GM12801 (cell line): ENCODE data around the gene PCDHAC1.

Experiments used
- TF ChIP-seq, protein P1 (sequence below): IDR thresholded peaks from one replicate; pipeline ENCODE4 v1.5.1; 2011; ENCODE audit warnings: control low read depth; ENCODE audit not compliant: insufficient read length; ENCODE audit errors: extremely low read depth

PCDHAC1 gene

DNA sequence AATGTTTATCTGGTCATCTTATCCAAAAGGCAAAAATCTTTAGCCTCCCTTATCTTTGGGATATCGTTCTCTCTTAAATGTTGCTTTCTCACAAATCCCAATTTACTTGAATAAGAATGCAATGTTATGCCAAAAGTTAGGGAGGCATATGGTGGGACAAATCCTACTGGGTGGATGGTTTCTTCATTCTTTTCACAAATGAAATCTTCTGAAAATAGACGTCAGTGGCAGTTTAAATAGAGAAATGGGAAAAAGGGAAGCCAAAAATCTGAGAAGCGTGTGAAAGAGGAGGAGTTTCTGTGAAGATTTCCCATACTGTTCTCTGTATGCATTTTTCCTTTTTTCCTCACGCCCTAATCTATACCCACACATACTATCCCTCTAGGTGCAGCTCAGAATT, 2.5 kb upstream of the PCDHAC1 start:
- TF ChIP-seq, protein P1, sequence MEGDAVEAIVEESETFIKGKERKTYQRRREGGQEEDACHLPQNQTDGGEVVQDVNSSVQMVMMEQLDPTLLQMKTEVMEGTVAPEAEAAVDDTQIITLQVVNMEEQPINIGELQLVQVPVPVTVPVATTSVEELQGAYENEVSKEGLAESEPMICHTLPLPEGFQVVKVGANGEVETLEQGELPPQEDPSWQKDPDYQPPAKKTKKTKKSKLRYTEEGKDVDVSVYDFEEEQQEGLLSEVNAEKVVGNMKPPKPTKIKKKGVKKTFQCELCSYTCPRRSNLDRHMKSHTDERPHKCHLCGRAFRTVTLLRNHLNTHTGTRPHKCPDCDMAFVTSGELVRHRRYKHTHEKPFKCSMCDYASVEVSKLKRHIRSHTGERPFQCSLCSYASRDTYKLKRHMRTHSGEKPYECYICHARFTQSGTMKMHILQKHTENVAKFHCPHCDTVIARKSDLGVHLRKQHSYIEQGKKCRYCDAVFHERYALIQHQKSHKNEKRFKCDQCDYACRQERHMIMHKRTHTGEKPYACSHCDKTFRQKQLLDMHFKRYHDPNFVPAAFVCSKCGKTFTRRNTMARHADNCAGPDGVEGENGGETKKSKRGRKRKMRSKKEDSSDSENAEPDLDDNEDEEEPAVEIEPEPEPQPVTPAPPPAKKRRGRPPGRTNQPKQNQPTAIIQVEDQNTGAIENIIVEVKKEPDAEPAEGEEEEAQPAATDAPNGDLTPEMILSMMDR = no peak

- TF ChIP-seq, protein P1 = no peak
Observed at GRCh38 chr5:140926443-140927227, 536 bp downstream of the PCDHAC1 start.

- TF ChIP-seq, protein P1 = no peak
Observed at GRCh38 chr5:140927228-140927573, 1.1 kb downstream of the PCDHAC1 start.

DNA sequence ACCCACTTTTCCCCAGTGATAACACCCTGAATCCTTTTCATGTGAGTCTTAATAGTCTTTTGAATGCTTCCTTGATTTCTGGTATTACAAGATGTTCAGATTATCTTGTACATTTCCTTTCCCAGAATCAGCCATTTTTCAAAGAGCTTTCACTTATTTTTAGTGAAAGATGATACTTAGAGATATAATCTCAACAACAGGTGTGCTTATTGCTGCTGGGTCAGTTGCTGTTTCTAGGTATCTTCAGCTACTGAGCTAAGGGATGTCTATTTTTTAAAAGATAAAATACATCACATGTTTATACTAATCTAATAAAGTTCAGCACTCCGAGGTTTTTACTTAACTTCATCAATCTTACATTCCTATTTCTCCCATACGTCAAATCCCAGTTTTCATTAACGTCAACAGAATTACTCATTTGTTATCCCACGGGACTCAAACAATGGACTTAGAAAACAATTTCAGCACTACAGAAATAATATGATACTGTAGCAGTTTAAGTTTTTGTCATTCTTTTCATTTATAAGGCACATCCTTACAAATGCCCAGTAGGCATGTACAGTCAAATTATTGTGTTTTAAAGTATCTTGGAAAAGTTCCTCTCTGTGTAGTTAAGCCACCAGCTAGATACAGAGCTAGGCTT, 9.0 kb downstream of the PCDHAC1 start:
- TF ChIP-seq, protein P1 = no peak

DNA sequence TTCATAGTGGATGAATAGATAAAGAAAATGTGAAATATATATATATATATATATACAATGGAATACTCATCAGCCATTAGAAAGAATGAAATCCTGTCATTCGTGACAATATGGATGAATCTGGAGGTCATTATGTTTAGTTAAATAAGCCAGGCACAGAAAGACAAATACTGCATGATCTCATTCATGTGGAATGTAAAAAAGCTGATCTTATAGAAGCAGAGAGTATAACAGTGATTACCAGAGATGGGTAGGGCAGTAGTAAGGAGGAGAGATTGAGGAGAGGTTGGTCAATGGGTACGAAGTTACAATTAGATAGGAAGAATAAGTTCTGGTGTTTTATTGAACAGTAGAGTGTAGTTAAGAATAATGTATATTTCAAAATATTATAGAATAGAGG, 20.5 kb downstream of the PCDHAC1 start:
- TF ChIP-seq, protein P1 = no peak

DNA sequence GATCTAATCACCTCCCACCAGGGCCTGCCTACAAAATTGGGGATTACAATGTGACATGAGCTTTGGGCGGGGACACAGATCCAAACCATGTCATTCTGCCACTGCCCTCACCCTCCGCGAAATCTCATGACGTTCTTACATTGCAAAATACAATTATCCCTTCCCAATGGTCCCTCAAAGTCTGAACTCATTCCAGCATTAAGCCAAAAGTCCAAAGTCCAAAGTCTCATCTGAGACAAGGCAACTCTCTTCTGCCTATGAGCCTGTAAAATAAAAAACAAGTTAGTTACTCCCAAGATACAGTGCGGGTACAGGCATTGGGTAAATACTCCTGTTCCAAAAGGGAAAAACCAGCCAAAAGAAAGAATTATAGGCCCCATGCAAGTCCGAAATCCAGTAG, 25.5 kb downstream of the PCDHAC1 start:
- TF ChIP-seq, protein P1 = no peak

DNA sequence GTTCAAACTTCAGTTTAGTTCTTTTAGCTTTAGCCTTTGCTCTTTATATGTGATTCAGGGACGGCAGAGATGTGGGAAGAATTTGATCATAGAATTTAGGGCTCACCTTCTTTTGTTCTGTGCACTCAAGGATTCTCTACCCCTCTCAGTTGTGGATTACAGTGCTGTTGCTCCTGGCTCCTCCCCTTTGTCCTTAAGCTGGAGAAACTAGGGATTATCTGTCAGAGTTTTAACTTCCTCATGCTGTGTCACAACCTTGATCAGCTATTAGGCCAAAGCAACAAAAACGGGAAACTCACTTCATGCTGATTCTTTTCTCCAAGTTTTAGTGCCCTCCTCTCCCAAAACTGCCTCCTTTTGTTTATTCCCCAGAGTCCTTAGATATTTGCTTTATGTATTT, 27.1 kb downstream of the PCDHAC1 start:
- TF ChIP-seq, protein P1 = no peak
